Neural cell (in vitro differentiated cells): ENCODE measurements around the gene GGT1. TPM values are rescaled to one million over a fixed set of nuclear protein-coding genes. Genes with fewer than 3 reads are reported as not detected.
"Not testable (repeated sequence)": the region's sequence is repeated elsewhere in the genome, so short reads cannot be mapped to it uniquely, and the experiment has no call there.

ENCODE experiments used
- H2AFZ ChIP-seq: fragments of 200-600, 300-800 bp; sonication (generic), shearing (Covaris generic); 2 replicates; pipeline ENCODE4 v1.6.0; 2014; ENCODE audit warnings: low read depth, mild to moderate bottlenecking, antibody characterized with exemption, low read length, moderate library complexity
- H3F3A ChIP-seq: fragments of 200-600 bp; shearing (Covaris generic); 2 replicates; pipeline ENCODE4 v1.6.1; 2016; ENCODE audit warnings: mild to moderate bottlenecking, moderate library complexity, mixed read lengths, antibody characterized with exemption, low read length; ENCODE audit not compliant: insufficient read depth, poor library complexity, severe bottlenecking
- H3K27ac ChIP-seq: fragments of 200-600, 300-800 bp; sonication (generic), shearing (Covaris generic); 2 replicates; pipeline ENCODE4 v1.5.1; 2014; ENCODE audit warnings: mild to moderate bottlenecking, low read length, moderate library complexity
- H3K27me3 ChIP-seq: fragments of 300-800, 200-600 bp; sonication (generic), shearing (Covaris generic); 2 replicates; pipeline ENCODE4 v1.6.0; 2014; ENCODE audit warnings: mild to moderate bottlenecking, low read depth, low read length, moderate library complexity; ENCODE audit not compliant: insufficient read depth
- H3K36me3 ChIP-seq: fragments of 300-800, 200-600 bp; sonication (generic), shearing (Covaris generic); 2 replicates; pipeline ENCODE4 v1.5.1; 2014; ENCODE audit warnings: mild to moderate bottlenecking, antibody characterized with exemption, low read length, moderate library complexity; ENCODE audit not compliant: insufficient read depth
- H3K4me2 ChIP-seq: fragments of 300-800, 200-600 bp; sonication (generic), shearing (Covaris generic); 2 replicates; pipeline ENCODE4 v1.6.0; 2014; ENCODE audit warnings: mild to moderate bottlenecking, low read length
- H3K4me3 ChIP-seq: fragments of 300-800, 200-600 bp; sonication (generic), shearing (Covaris generic); 2 replicates; pipeline ENCODE4 v1.5.1; 2014; ENCODE audit warnings: mild to moderate bottlenecking, low read length, moderate library complexity
- H3K79me2 ChIP-seq: fragments of 200-600 bp; shearing (Covaris generic); replicated peaks from 2 replicates; pipeline ENCODE4 v1.6.0; 2014; ENCODE audit warnings: mild to moderate bottlenecking, low read length, moderate library complexity; ENCODE audit not compliant: insufficient read depth
- H3K9ac ChIP-seq: fragments of 300-800, 200-600 bp; sonication (generic), shearing (Covaris generic); 2 replicates; pipeline ENCODE4 v1.6.1; 2016; ENCODE audit warnings: mild to moderate bottlenecking, low read length, mixed read lengths
- H3K9me2 ChIP-seq: fragments of 200-600 bp; shearing (Covaris generic); 2 replicates; pipeline ENCODE4 v1.6.1; 2016; ENCODE audit warnings: mild to moderate bottlenecking, low read length, mixed read lengths; ENCODE audit not compliant: insufficient read depth
- H3K9me3 ChIP-seq: fragments of 200-600, 300-800 bp; sonication (generic), shearing (Covaris generic); 2 replicates; pipeline ENCODE4 v1.6.1; 2016; ENCODE audit warnings: mild to moderate bottlenecking, mixed run types, low read length, moderate library complexity, mixed read lengths
- H4K20me1 ChIP-seq: fragments of 200-600 bp; shearing (Covaris generic); 2 replicates; pipeline ENCODE4 v1.6.1; 2016; ENCODE audit warnings: mild to moderate bottlenecking, mixed run types; ENCODE audit not compliant: insufficient read depth
- CTCF ChIP-seq: fragments of 450-650 bp; IDR thresholded peaks from 2 replicates; pipeline ENCODE4 v1.5.1; 2014; ENCODE audit warnings: antibody characterized with exemption, mild to moderate bottlenecking, moderate library complexity; ENCODE audit not compliant: poor library complexity, severe bottlenecking
- EP300 ChIP-seq: fragments of 450-650 bp; conservative IDR thresholded peaks from 2 replicates; pipeline ENCODE4 v1.6.1; 2014; ENCODE audit warnings: antibody characterized with exemption, mild to moderate bottlenecking, moderate library complexity; ENCODE audit not compliant: poor library complexity, severe bottlenecking
- EZH2 ChIP-seq: fragments of 200-600, 300-800 bp; shearing (Covaris generic), sonication (generic); IDR thresholded peaks from 2 replicates; pipeline ENCODE4 v1.6.1; 2014; ENCODE audit warnings: antibody characterized with exemption, low read length, borderline replicate concordance, mild to moderate bottlenecking; ENCODE audit not compliant: insufficient read depth, poor library complexity, severe bottlenecking
- MXI1 ChIP-seq: fragments of 450-650 bp; conservative IDR thresholded peaks from 2 replicates; pipeline ENCODE4 v1.6.1; 2014; ENCODE audit warnings: antibody characterized with exemption, mild to moderate bottlenecking; ENCODE audit not compliant: poor library complexity, severe bottlenecking
- POLR2AphosphoS5 ChIP-seq: IDR thresholded peaks from 2 replicates; pipeline ENCODE4 v1.6.1; 2012
- RAD21 ChIP-seq: fragments of 450-650 bp; conservative IDR thresholded peaks from 2 replicates; pipeline ENCODE4 v1.6.1; 2014; ENCODE audit warnings: antibody characterized with exemption, mild to moderate bottlenecking, moderate library complexity
- REST ChIP-seq: IDR thresholded peaks from 2 replicates; pipeline ENCODE4 v1.6.1; 2012; ENCODE audit warnings: borderline replicate concordance
- SMC3 ChIP-seq: fragments of 450-650 bp; conservative IDR thresholded peaks from 2 replicates; pipeline ENCODE4 v1.6.1; 2014; ENCODE audit warnings: antibody characterized with exemption, mild to moderate bottlenecking, moderate library complexity; ENCODE audit not compliant: poor library complexity
- TAF1 ChIP-seq: IDR thresholded peaks from 2 replicates; pipeline ENCODE4 v1.6.1; 2012; ENCODE audit warnings: low read depth
- polyA plus RNA-seq: library from polyadenylated mRNA; depleted of rRNA; stranded (reverse); fragments of >200 nt; gene quantifications from 2 replicates; pipeline ENCODE4 v1.2.3, GENCODE V29; 2014

The GGT1 gene
- polyA plus RNA-seq, 1 donor from 2014 or later = 6.4 TPM

- Histone ChIP-seq H3K9me3 (no peaks in the 10 kb centered on the region), H3F3A (no peaks in the 10 kb centered on the region), H2AFZ (no peak overlapping the region), H3K9ac (no peak overlapping the region), H3K27me3 (no peaks in the 10 kb centered on the region), H3K79me2 (no peaks in the 10 kb centered on the region), H4K20me1 (no peaks in the 10 kb centered on the region), H3K36me3 (no peaks in the 10 kb centered on the region), H3K4me2 (no peak overlapping the region), H3K4me3 (no peak overlapping the region), H3K9me2 (no peaks in the 10 kb centered on the region), H3K27ac (no peak overlapping the region)
- no peak for TF ChIP-seq REST
- no peak for TF ChIP-seq EZH2
- no peak for TF ChIP-seq RAD21
- no peak for TF ChIP-seq MXI1
- no peak for TF ChIP-seq EP300
- no peak for TF ChIP-seq SMC3
- TF ChIP-seq TAF1 = no peak
- TF ChIP-seq CTCF = no peak
- no peak for TF ChIP-seq POLR2AphosphoS5
These were observed 1.5 kb upstream of the GGT1 start for GRCh38 chr22:24601217-24602104.

- H3K27me3 ChIP-seq, H3K36me3 ChIP-seq, H3K79me2 ChIP-seq, H4K20me1 ChIP-seq, H3K9me3 ChIP-seq, H3K4me3 ChIP-seq, H2AFZ ChIP-seq, H3F3A ChIP-seq, H3K9ac ChIP-seq, H3K27ac ChIP-seq, H3K4me2 ChIP-seq, H3K9me2 ChIP-seq: not testable (repeated sequence)
These were observed 766 bp upstream of the GGT1 start for GRCh38 chr22:24602105-24602749.

- H2AFZ ChIP-seq, H3K9me3 ChIP-seq, H3K79me2 ChIP-seq, H3K4me3 ChIP-seq, H3K27me3 ChIP-seq, H4K20me1 ChIP-seq, H3K36me3 ChIP-seq, H3F3A ChIP-seq, H3K27ac ChIP-seq, H3K4me2 ChIP-seq, H3K9me2 ChIP-seq, H3K9ac ChIP-seq: not testable (repeated sequence)
These were observed 1.0 kb downstream of the GGT1 start for GRCh38 chr22:24603770-24604629.

GRCh38 chr22:24606340-24606739, 3.3 kb downstream of the GGT1 start:
- not testable (repeated sequence) for H4K20me1 ChIP-seq, H3K36me3 ChIP-seq, H3K4me2 ChIP-seq, H3K27me3 ChIP-seq, H3K27ac ChIP-seq, H3K9ac ChIP-seq, H2AFZ ChIP-seq, H3F3A ChIP-seq, H3K4me3 ChIP-seq, H3K79me2 ChIP-seq, H3K9me3 ChIP-seq, H3K9me2 ChIP-seq
